ENCODE data around the gene AKAP8L.

DNA sequence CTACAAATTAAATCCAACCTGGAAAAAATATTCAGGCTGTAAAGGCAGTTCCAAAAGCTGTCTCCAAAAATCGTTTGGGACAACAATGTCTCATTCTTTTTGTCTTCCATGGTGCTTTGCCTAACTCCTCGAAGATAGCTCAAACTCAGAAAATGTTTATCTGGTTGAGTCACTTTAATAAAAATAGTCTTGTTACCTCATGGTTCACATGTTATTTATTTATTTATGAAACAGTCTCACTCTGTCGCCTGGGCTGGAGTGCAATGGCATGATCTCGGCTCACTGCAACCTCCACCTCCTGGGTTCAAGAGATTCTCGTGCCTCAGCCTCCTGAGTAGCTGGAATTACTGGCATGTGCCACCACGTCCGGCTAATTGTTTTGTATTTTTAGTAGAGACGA lies 81.6 kb downstream of the AKAP8L start:
- TF ChIP-seq, protein P1, sequence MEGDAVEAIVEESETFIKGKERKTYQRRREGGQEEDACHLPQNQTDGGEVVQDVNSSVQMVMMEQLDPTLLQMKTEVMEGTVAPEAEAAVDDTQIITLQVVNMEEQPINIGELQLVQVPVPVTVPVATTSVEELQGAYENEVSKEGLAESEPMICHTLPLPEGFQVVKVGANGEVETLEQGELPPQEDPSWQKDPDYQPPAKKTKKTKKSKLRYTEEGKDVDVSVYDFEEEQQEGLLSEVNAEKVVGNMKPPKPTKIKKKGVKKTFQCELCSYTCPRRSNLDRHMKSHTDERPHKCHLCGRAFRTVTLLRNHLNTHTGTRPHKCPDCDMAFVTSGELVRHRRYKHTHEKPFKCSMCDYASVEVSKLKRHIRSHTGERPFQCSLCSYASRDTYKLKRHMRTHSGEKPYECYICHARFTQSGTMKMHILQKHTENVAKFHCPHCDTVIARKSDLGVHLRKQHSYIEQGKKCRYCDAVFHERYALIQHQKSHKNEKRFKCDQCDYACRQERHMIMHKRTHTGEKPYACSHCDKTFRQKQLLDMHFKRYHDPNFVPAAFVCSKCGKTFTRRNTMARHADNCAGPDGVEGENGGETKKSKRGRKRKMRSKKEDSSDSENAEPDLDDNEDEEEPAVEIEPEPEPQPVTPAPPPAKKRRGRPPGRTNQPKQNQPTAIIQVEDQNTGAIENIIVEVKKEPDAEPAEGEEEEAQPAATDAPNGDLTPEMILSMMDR (IDR thresholded peaks at IDR 0.05), result no peak
- TF ChIP-seq EZH2 (IDR thresholded peaks at IDR 0.05; ENCODE audit: borderline replicate concordance, insufficient read depth, low read depth, low read length, poor library complexity, severe bottlenecking), result no peak
